Esophagus muscularis mucosa (tissue), 4 donors: ENCODE results near the gene TIMM22.

Experiments
- CTCF ChIP-seq, 3 experiments: fragments of 200-600 bp in 2 of 3; fragments of 450-650 bp in 1 of 3; sonication (generic) in 2 of 3; IDR thresholded peaks; one replicate each; pipeline ENCODE4 v1.5.1; 2017 to 2019; ENCODE audit warnings: antibody characterized with exemption in 3 of 3, mild to moderate bottlenecking in 2 of 3, moderate library complexity in 1 of 3
- EP300 ChIP-seq: sonication (generic); formaldehyde crosslinking; IDR thresholded peaks from one replicate; pipeline ENCODE4 v1.6.1; 2017; ENCODE audit warnings: antibody characterized with exemption
- POLR2A ChIP-seq: fragments of 450-650 bp; IDR thresholded peaks from one replicate; pipeline ENCODE4 v1.6.1; 2017; ENCODE audit warnings: antibody characterized with exemption, moderate library complexity, mild to moderate bottlenecking, low read depth

- no peak for TF ChIP-seq CTCF (IDR thresholded peaks at IDR 0.05)
- TF ChIP-seq POLR2A, result no peak
- TF ChIP-seq EP300, result no peak
Observed at GRCh38 chr17:983921-984320, 13.0 kb upstream of the TIMM22 start.
